CD14-positive monocyte (primary cell): ENCODE results near the gene ENPEP. TPM values are rescaled to one million over a fixed set of nuclear protein-coding genes. Genes with fewer than 3 reads are reported as not detected.

Experiments used
- DNase-seq, 3 donors: peaks; one replicate each; pipeline ENCODE4 v3.0.0-alpha.2; 2011 to 2022
- H2AFZ ChIP-seq: 2 replicates; pipeline ENCODE4 v1.6.0; 2012; ENCODE audit warnings: mild to moderate bottlenecking, low read depth, low read length, inconsistent platforms; ENCODE audit not compliant: insufficient read depth, poor library complexity, severe bottlenecking
- H3K27ac ChIP-seq, 2 donors: 1 replicate in 1 of 2; 2 replicates in 1 of 2; pipeline ENCODE4 v1.5.1; 2012 to 2013; ENCODE audit warnings: low read length in 2 of 2, control low read depth in 1 of 2, inconsistent platforms in 1 of 2, low read depth in 1 of 2, mild to moderate bottlenecking in 1 of 2
- H3K27me3 ChIP-seq, 2 donors: one replicate each; pipeline versions ENCODE4 v1.6.0 to v1.6.1; 2011 to 2013; ENCODE audit warnings: low read length in 2 of 2; ENCODE audit not compliant: control insufficient read depth in 2 of 2, insufficient read depth in 2 of 2
- H3K36me3 ChIP-seq, 2 donors: replicated peaks in 1 of 2; 1 replicate in 1 of 2; 2 replicates in 1 of 2; pipeline versions ENCODE4 v1.5.1 to v1.6.1; 2012 to 2013; ENCODE audit warnings: low read length in 2 of 2, control low read depth in 1 of 2, inconsistent platforms in 1 of 2, mild to moderate bottlenecking in 1 of 2; ENCODE audit not compliant: insufficient read depth in 2 of 2, control insufficient read depth in 1 of 2
- H3K4me1 ChIP-seq, 2 donors: 1 replicate in 1 of 2; 2 replicates in 1 of 2; pipeline versions ENCODE4 v1.5.1 to v1.6.1; 2012 to 2013; ENCODE audit warnings: low read length in 2 of 2, control low read depth in 1 of 2, inconsistent platforms in 1 of 2, mild to moderate bottlenecking in 1 of 2, moderate library complexity in 1 of 2; ENCODE audit not compliant: insufficient read depth in 2 of 2, control insufficient read depth in 1 of 2
- H3K4me2 ChIP-seq: replicated peaks from 2 replicates; pipeline ENCODE3; 2012; ENCODE audit warnings: low read length, moderate library complexity, mild to moderate bottlenecking; ENCODE audit not compliant: poor library complexity, severe bottlenecking; ENCODE audit errors: extremely low read depth
- H3K4me3 ChIP-seq, 3 experiments: fragments of 200-600 bp in 1 of 3; sonication (generic) in 1 of 3; replicated peaks in 1 of 3; 1 replicate in 2 of 3; 2 replicates in 1 of 3; pipeline ENCODE4 v1.5.1; 2011 to 2013; ENCODE audit warnings: low read length in 3 of 3, mild to moderate bottlenecking in 3 of 3, control low read depth in 2 of 3, low read depth in 2 of 3, inconsistent platforms in 1 of 3, moderate library complexity in 1 of 3
- H3K79me2 ChIP-seq: 2 replicates; pipeline ENCODE4 v1.6.0; 2012; ENCODE audit warnings: mild to moderate bottlenecking, control low read depth, inconsistent platforms, low read length, moderate library complexity; ENCODE audit not compliant: insufficient read depth
- H3K9ac ChIP-seq: 2 replicates; pipeline ENCODE4 v1.6.0; 2017; ENCODE audit warnings: low read length, mild to moderate bottlenecking; ENCODE audit not compliant: insufficient read depth, poor library complexity, severe bottlenecking
- H3K9me3 ChIP-seq, 2 donors: replicated peaks in 1 of 2; 1 replicate in 1 of 2; 2 replicates in 1 of 2; pipeline versions ENCODE4 v1.5.1 to v1.6.1; 2012 to 2013; ENCODE audit warnings: low read length in 2 of 2, control low read depth in 1 of 2; ENCODE audit not compliant: control insufficient read depth in 1 of 2, insufficient read depth in 1 of 2
- H4K20me1 ChIP-seq: 2 replicates; pipeline ENCODE4 v1.6.0; 2012; ENCODE audit warnings: mild to moderate bottlenecking, low read length, control low read depth, moderate library complexity; ENCODE audit not compliant: insufficient read depth
- H3K27ac Mint-ChIP-seq, 7 donors: one replicate each; pipeline ENCODE4 v1.8.0; 2020; ENCODE audit warnings: mild to moderate bottlenecking in 7 of 7, mixed read lengths in 7 of 7, moderate library complexity in 6 of 7, inconsistent platforms in 2 of 7
- H3K27me3 Mint-ChIP-seq, 3 donors: one replicate each; pipeline ENCODE4 v1.8.0; 2021 to 2022; ENCODE audit warnings: low read depth in 3 of 3, mild to moderate bottlenecking in 3 of 3, mixed read lengths in 3 of 3, moderate library complexity in 3 of 3, inconsistent platforms in 1 of 3
- H3K36me3 Mint-ChIP-seq, 2 donors: one replicate each; pipeline ENCODE4 v1.8.0; 2020; ENCODE audit warnings: mixed read lengths in 2 of 2, inconsistent platforms in 1 of 2, mild to moderate bottlenecking in 1 of 2
- H3K4me1 Mint-ChIP-seq: one replicate; pipeline ENCODE4 v1.8.0; 2020; ENCODE audit warnings: mild to moderate bottlenecking, mixed read lengths
- H3K4me3 Mint-ChIP-seq, 2 donors: one replicate each; pipeline ENCODE4 v1.8.0; 2020; ENCODE audit warnings: mild to moderate bottlenecking in 2 of 2, mixed read lengths in 2 of 2, moderate library complexity in 1 of 2
- H3K9me3 Mint-ChIP-seq, 7 donors: one replicate each; pipeline ENCODE4 v1.8.0; 2020 to 2022; ENCODE audit warnings: mixed read lengths in 7 of 7, mild to moderate bottlenecking in 6 of 7, moderate library complexity in 6 of 7, inconsistent platforms in 2 of 7
- WGBS: methylation state at CpG from one replicate; pipeline ENCODE4 v1.1.5; 2013; ENCODE audit warnings: missing lambda C conversion rate; ENCODE audit not compliant: insufficient coverage; 5-methylcytosine and 5-hydroxymethylcytosine counted together
- intact Hi-C, 2 donors: fragments of 100-400 bp; cut with micrococcal nuclease; formaldehyde crosslinking; loops; one replicate each; pipeline versions ENCODE4 v1.15.0 to v1.15.1; 2023
- polyA plus RNA-seq, 3 donors: library from polyadenylated mRNA; depleted of rRNA in 1 of 3; unstranded in 2 of 3; stranded (reverse) in 1 of 3; fragments of 300-500 nt in 2 of 3; fragments of >200 nt in 1 of 3; fragmentation: Illumina TruSeq in 2 of 3; gene quantifications; 1 replicate in 2 of 3; 2 replicates in 1 of 3; pipeline ENCODE4 v1.2.3, GENCODE V29; 2012 to 2021
- TF ChIP-seq, protein P1 (sequence below): fragments of 200-600 bp; IDR thresholded peaks from one replicate; pipeline ENCODE4 v1.8.0; 2022; ENCODE audit warnings: antibody characterized with exemption, mild to moderate bottlenecking

ENPEP gene
- polyA plus RNA-seq, 3 donors: not detected

DNA sequence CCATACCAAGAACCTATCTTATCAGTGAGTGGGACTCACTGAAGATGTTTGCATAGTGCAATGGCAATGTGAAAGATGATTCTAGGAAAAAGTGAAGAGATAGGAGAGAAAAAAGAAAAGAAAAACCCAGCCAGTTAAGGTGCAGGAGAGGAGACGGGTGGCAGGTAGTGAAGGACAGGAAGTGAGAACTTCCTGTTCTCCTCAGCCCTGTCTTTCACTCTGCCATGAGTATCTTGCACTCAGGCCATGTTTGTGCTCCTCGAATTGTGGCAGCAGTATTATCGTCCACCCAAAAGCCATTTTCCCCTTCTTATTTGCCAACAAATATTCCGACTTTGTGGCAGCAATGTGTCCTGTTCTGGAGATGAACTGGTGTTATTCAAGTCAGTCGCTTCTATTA, 8.6 kb upstream of the ENPEP start:
- TF ChIP-seq, protein P1, sequence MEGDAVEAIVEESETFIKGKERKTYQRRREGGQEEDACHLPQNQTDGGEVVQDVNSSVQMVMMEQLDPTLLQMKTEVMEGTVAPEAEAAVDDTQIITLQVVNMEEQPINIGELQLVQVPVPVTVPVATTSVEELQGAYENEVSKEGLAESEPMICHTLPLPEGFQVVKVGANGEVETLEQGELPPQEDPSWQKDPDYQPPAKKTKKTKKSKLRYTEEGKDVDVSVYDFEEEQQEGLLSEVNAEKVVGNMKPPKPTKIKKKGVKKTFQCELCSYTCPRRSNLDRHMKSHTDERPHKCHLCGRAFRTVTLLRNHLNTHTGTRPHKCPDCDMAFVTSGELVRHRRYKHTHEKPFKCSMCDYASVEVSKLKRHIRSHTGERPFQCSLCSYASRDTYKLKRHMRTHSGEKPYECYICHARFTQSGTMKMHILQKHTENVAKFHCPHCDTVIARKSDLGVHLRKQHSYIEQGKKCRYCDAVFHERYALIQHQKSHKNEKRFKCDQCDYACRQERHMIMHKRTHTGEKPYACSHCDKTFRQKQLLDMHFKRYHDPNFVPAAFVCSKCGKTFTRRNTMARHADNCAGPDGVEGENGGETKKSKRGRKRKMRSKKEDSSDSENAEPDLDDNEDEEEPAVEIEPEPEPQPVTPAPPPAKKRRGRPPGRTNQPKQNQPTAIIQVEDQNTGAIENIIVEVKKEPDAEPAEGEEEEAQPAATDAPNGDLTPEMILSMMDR: no peak
- no peak overlapping the region for H3K27ac ChIP-seq
- H4K20me1 ChIP-seq: no peaks in the 10 kb centered on the region
- Mint-ChIP-seq H3K9me3 (peaks cover 4 to 10% (median 6%) of the 10 kb centered on the region in 7 donors), H3K4me1 (no peaks in the 10 kb centered on the region), H3K4me3 (no peak overlapping the region), H3K27ac (no peak overlapping the region), H3K36me3 (no peaks in the 10 kb centered on the region), H3K27me3 (peaks cover 2 to 4% (median 3%) of the 10 kb centered on the region in 3 donors)
- WGBS: no CpG with 5 or more reads among the region's 5 CpGs
- intact Hi-C loops: no loop called here
- no peak overlapping the region for H3K9ac ChIP-seq
- no peaks in the 10 kb centered on the region for H3K36me3 ChIP-seq
- H3K4me2 ChIP-seq: no peak overlapping the region
- no peak overlapping the region for H2AFZ ChIP-seq
- H3K79me2 ChIP-seq: no peaks in the 10 kb centered on the region
- DNase-seq: no peak
- no peaks in the 10 kb centered on the region for H3K27me3 ChIP-seq
- H3K4me3 ChIP-seq: no peak overlapping the region
- no peaks in the 10 kb centered on the region for H3K4me1 ChIP-seq
- no peaks in the 10 kb centered on the region for H3K9me3 ChIP-seq

DNA sequence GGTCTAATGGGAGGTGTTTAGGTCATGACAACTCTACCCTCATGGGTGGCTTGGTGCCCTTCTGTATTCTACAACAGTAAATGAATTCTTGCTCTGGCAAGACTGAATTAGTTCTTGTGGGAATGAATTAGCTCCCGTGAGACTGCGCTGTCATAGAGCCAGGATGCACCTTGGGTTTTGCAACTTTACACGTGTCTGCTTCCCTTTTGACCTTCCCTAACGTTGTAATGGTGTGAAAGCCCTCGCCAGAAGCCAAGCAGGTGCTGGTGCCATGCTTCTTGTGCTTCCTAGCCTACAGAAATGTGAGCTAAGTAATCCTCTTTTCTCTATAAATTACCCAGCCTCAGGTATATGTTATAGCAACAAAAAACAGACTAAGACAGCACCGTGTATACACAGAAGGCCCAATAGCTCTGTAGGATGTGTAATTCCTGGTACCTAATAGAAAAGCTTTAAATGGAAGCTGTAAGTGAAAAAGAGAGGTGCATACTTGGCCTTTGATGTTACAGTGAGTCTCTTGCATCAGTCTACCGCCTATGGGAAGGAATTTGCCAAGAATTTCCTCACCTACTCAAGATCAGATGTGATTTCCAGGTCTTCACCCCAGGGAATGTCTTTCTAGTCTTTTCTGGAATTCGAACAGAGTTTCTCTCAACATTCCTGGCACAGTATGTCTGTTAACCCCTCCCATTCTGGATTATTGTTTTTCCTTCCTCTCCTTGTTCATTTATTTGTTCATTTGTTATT, 3.2 kb upstream of the ENPEP start:
- Mint-ChIP-seq H3K4me1 (no peaks in the 10 kb centered on the region), H3K9me3 (peaks cover 4 to 7% (median 5%) of the 10 kb centered on the region in 7 donors), H3K27ac (no peak overlapping the region), H3K36me3 (no peaks in the 10 kb centered on the region), H3K4me3 (no peak overlapping the region), H3K27me3 (peaks cover 0 to 8% (median 6%) of the 10 kb centered on the region in 3 donors)
- intact Hi-C loops: no loop called here
- Histone ChIP-seq H3K79me2 (no peaks in the 10 kb centered on the region), H3K36me3 (no peaks in the 10 kb centered on the region), H3K9me3 (no peaks in the 10 kb centered on the region), H4K20me1 (no peaks in the 10 kb centered on the region), H2AFZ (no peak overlapping the region), H3K27me3 (no peaks in the 10 kb centered on the region), H3K4me1 (no peaks in the 10 kb centered on the region), H3K9ac (no peak overlapping the region), H3K4me2 (no peak overlapping the region), H3K27ac (no peak overlapping the region), H3K4me3 (no peak overlapping the region)
- 66% methylated on average over 4 of the region's 8 CpGs for WGBS
- TF ChIP-seq, protein P1: no peak
- DNase-seq: no peak
